GM18505 (cell line): ENCODE data around the gene MEMO1.
"Not testable (repeated sequence)": the region's sequence is repeated elsewhere in the genome, so short reads cannot be mapped to it uniquely, and the experiment has no call there.

Experiments used
- ATAC-seq: cut with Tn5 transposase; IDR thresholded peaks from one replicate; pipeline ENCODE4 v1.9.1; 2021; ENCODE audit not compliant: unreplicated experiment
- POLR2A ChIP-seq: IDR thresholded peaks from 4 replicates; pipeline ENCODE4 v1.6.1; 2011; ENCODE audit warnings: borderline replicate concordance; ENCODE audit not compliant: insufficient read depth, insufficient read length; ENCODE audit errors: extremely low read depth

Gene MEMO1

GRCh38 chr2:32010670-32011484 lies at the start of gene MEMO1:
Gene MEMO1, minus strand, starts transcription at chr2:32011008. Its CDS starts 761 bp downstream, at chr2:32010247.
- ATAC-seq: peak; percentile 62
- peak; percentile 97 for TF ChIP-seq POLR2A

DNA sequence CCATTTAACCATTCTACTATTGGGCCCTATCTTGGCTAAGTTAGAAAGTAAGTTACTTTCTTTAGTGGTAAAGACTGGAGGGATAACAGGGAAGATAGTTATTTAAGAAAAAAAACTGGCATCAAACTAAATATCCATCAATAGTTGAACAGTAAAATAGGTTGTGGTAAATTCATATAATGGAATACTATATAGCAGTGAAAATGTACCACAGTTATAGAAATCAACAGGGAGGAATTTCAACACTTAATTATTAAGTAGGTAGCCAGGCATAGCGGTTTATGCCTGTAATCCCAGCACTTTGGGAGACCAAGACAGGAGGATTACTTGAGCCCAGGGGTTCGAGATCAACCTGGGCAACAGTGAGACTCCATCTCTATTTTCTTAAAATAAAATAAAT lies 49.5 kb upstream of the MEMO1 start:
- no peak for TF ChIP-seq POLR2A
- no peak for ATAC-seq

DNA sequence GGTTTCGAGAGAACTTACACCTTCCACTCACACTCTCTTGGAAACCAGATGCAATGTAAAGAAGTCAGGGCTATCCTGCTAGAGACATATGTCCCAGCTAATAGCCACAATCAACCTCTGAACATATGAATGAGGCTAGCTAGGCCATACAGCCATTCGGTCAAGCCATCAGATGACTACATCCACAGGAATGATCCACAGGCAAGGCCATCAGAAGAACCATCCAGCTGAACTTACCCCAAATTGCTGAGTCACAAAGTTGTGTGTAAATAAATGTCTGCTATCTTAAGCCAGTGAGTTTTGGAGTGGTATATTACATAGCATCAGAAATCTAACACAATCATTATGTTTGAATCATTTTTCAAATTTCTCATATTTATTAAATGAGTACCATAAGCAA lies 47.3 kb upstream of the MEMO1 start:
- no peak for ATAC-seq
- no peak for TF ChIP-seq POLR2A

DNA sequence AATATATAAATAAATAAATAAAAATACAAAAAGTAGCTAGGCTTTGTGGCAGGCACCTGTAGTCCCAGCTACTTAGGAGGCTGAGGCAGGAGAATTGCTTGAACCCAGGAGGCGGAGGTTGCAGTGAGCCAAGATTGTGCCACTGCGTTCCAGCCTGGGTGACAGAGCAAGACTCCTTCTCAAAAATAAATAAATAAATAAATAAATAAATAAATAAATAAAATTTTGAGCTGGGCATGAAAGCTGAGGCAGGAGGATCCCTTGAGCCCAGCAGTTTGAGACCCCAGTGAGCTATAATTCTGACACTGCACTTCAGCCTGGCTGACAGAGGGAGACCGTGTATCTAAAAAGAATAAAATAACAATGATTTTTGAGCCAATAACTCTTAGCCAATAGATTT lies 43.8 kb upstream of the MEMO1 start:
- ATAC-seq: not testable (repeated sequence)

- no peak for ATAC-seq
- TF ChIP-seq POLR2A: no peak
Observed at GRCh38 chr2:32051836-32052439, 41.1 kb upstream of the MEMO1 start.

- no peak for ATAC-seq
- TF ChIP-seq POLR2A: no peak
Observed at GRCh38 chr2:32043561-32043960, 32.8 kb upstream of the MEMO1 start.

GRCh38 chr2:32039447-32040219 lies 28.8 kb upstream of the MEMO1 start, which contains the start of gene DPY30:
Gene DPY30, minus strand, starts transcription at chr2:32039805. Its CDS starts 349 bp downstream, at chr2:32039456.
- TF ChIP-seq POLR2A: peak; percentile 99
- ATAC-seq: peak; percentile 90

GRCh38 chr2:32034198-32034887 lies 23.5 kb upstream of the MEMO1 start:
- ATAC-seq: not testable (repeated sequence)

GRCh38 chr2:32018789-32019482 lies 8.1 kb upstream of the MEMO1 start:
- ATAC-seq: not testable (repeated sequence)

GRCh38 chr2:32012872-32013271 lies 2.1 kb upstream of the MEMO1 start:
- ATAC-seq: no peak
- no peak for TF ChIP-seq POLR2A

GRCh38 chr2:32011485-32011960 lies 715 bp upstream of the MEMO1 start:
- no peak for TF ChIP-seq POLR2A
- no peak for ATAC-seq

GRCh38 chr2:32010280-32010669 lies 533 bp downstream of the MEMO1 start:
- peak; percentile 48 for ATAC-seq
